Thyroid gland (tissue), 4 donors: ENCODE data around the gene NPSR1.

Experiments used
- CTCF ChIP-seq, 6 experiments: fragments of 200-600 bp in 3 of 6; fragments of 450-650 bp in 3 of 6; sonication (generic) in 3 of 6; IDR thresholded peaks; one replicate each; pipeline ENCODE4 v1.5.1; 2016 to 2019; ENCODE audit warnings: antibody characterized with exemption in 6 of 6, mild to moderate bottlenecking in 2 of 6, inconsistent platforms in 1 of 6, moderate library complexity in 1 of 6
- POLR2A ChIP-seq, 2 donors: fragments of 450-650 bp; IDR thresholded peaks; one replicate each; pipeline ENCODE4 v1.6.1; 2017; ENCODE audit warnings: antibody characterized with exemption in 2 of 2, mild to moderate bottlenecking in 2 of 2, moderate library complexity in 1 of 2

- TF ChIP-seq CTCF (IDR thresholded peaks at IDR 0.05) (no peak), POLR2A (IDR thresholded peaks at IDR 0.05) (no peak)
Observed at GRCh38 chr7:34879871-34880270, 221.9 kb downstream of the NPSR1 start.
